Breast epithelium (tissue), 3 donors: ENCODE results near the gene SRGAP1.

Experiments
- POLR2A ChIP-seq: fragments of 450-650 bp; IDR thresholded peaks from one replicate; pipeline ENCODE4 v1.6.1; 2016; ENCODE audit warnings: antibody characterized with exemption, mild to moderate bottlenecking, moderate library complexity
- TF ChIP-seq, protein P1 (sequence below), 3 donors: fragments of 450-650 bp; IDR thresholded peaks; one replicate each; pipeline ENCODE4 v1.5.1; 2016 to 2017; ENCODE audit warnings: antibody characterized with exemption in 3 of 3, mild to moderate bottlenecking in 3 of 3, moderate library complexity in 3 of 3

DNA sequence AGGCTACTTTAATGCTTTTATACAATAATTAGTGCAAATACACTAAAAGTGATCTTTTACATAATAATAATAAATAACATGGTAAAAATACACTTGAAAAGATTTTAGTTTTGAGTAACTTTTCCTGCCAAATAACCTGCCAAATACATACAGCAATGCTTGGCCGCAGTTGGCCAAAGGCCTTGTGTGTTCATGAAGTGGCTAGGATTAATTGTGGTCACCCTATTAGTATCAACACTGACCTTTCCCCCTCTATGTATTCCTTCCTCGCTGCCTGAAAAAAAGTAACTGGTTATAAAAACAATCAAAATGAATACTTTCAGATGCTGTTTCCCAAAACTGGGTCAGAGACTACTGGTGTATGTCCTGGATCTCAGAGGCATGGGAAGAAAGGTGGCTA is 343.3 kb downstream of the SRGAP1 start:
- TF ChIP-seq POLR2A: no peak
- TF ChIP-seq, protein P1, sequence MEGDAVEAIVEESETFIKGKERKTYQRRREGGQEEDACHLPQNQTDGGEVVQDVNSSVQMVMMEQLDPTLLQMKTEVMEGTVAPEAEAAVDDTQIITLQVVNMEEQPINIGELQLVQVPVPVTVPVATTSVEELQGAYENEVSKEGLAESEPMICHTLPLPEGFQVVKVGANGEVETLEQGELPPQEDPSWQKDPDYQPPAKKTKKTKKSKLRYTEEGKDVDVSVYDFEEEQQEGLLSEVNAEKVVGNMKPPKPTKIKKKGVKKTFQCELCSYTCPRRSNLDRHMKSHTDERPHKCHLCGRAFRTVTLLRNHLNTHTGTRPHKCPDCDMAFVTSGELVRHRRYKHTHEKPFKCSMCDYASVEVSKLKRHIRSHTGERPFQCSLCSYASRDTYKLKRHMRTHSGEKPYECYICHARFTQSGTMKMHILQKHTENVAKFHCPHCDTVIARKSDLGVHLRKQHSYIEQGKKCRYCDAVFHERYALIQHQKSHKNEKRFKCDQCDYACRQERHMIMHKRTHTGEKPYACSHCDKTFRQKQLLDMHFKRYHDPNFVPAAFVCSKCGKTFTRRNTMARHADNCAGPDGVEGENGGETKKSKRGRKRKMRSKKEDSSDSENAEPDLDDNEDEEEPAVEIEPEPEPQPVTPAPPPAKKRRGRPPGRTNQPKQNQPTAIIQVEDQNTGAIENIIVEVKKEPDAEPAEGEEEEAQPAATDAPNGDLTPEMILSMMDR (IDR thresholded peaks at IDR 0.05): no peak
